ENCODE measurements around the gene SIRT6.
"Not testable (repeated sequence)": the region's sequence is repeated elsewhere in the genome, so short reads cannot be mapped to it uniquely, and the experiment has no call there.

The SIRT6 gene

DNA sequence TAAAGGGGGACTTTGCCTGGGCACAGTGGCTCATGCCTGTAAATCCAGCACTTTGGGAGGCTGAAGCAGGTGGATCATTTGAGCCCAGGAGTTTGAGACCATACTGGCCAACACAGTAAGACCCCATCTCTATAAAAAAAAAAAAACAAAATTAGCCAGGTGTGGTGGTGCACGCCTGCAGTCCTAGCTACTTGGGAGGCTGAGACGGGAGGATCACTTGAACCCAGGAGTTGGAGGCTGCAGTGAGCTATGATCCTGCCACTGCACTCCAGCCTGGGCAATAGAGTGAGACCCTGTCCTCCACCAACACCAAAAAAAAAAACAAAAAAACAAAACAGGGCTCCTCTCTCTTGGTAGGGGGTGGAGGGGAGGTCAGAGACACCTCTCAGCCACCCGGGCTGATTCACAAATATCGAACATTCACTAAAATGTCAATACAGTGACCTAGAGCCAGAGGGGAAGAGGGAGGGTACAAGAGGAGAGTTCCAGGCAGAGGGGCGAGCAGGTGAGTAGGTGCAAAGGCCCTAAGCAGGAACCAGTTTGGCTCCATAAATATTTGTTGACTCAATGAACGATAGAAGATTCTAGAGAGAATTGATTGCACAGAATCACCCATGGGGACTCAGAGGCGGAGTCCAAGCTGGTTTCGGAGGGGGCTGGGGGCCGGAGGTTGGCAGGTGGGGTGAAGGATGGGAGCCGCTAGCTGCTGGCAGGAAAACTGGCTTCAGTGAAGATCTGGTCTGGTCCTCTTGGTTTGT lies 29.9 kb downstream of the SIRT6 start:
- Histone ChIP-seq H3K9me3 (ENCODE audit: insufficient read depth, low read length) (no peaks in the 10 kb centered on the region), H3K36me3 (ENCODE audit: insufficient read depth, insufficient read length, low read length) (no peaks in the 10 kb centered on the region), H3K4me3 (ENCODE audit: insufficient read length, low read depth) (no peak overlapping the region), H3K27me3 (ENCODE audit: insufficient read depth, insufficient read length) (no peaks in the 10 kb centered on the region), H3K9ac (ENCODE audit: insufficient read length, low read depth) (no peak overlapping the region), H3K4me1 (ENCODE audit: insufficient read depth, insufficient read length) (peaks cover 3% of the 10 kb centered on the region)
- TF ChIP-seq ZNF274 (IDR thresholded peaks at IDR 0.05; ENCODE audit: low read depth, low read length) (no peak), SUZ12 (IDR thresholded peaks at IDR 0.05; ENCODE audit: extremely low read depth, insufficient read depth, insufficient read length) (no peak), YY1 (IDR thresholded peaks at IDR 0.05; ENCODE audit: insufficient read depth, insufficient read length) (no peak)
- no peak for DNase-seq (ENCODE audit: low read depth, low spot score)

DNA sequence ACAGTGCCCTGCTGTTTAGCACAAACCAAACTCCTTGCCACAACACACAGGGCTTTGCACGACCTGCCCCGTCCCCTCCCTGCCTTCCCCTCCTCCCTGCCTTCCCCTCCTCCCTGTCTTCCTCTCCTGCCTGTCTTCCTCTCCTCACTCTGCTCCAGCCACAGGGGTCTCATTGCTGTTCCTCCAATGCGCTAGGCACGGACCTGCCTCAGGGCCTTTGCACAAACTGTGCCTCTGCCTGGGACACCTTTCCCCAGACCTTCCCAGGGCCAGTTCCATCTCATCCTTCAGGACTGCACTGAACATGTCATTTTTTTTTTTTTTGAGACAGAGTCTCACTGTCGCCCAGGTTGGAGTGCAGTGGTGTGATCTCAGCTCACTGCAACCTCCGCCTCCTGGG lies 30.7 kb downstream of the SIRT6 start:
- Histone ChIP-seq H3K27me3 (ENCODE audit: insufficient read depth, insufficient read length) (no peaks in the 10 kb centered on the region), H3K4me1 (ENCODE audit: insufficient read depth, insufficient read length) (peaks cover 3% of the 10 kb centered on the region), H3K9ac (ENCODE audit: insufficient read length, low read depth) (no peak overlapping the region), H3K4me3 (ENCODE audit: insufficient read length, low read depth) (no peak overlapping the region), H3K9me3 (ENCODE audit: insufficient read depth, low read length) (no peaks in the 10 kb centered on the region), H3K36me3 (ENCODE audit: insufficient read depth, insufficient read length, low read length) (no peaks in the 10 kb centered on the region)
- DNase-seq (ENCODE audit: low read depth, low spot score) = no peak
- TF ChIP-seq ZNF274 (IDR thresholded peaks at IDR 0.05; ENCODE audit: low read depth, low read length) (no peak), YY1 (IDR thresholded peaks at IDR 0.05; ENCODE audit: insufficient read depth, insufficient read length) (no peak), SUZ12 (IDR thresholded peaks at IDR 0.05; ENCODE audit: extremely low read depth, insufficient read depth, insufficient read length) (no peak)

DNA sequence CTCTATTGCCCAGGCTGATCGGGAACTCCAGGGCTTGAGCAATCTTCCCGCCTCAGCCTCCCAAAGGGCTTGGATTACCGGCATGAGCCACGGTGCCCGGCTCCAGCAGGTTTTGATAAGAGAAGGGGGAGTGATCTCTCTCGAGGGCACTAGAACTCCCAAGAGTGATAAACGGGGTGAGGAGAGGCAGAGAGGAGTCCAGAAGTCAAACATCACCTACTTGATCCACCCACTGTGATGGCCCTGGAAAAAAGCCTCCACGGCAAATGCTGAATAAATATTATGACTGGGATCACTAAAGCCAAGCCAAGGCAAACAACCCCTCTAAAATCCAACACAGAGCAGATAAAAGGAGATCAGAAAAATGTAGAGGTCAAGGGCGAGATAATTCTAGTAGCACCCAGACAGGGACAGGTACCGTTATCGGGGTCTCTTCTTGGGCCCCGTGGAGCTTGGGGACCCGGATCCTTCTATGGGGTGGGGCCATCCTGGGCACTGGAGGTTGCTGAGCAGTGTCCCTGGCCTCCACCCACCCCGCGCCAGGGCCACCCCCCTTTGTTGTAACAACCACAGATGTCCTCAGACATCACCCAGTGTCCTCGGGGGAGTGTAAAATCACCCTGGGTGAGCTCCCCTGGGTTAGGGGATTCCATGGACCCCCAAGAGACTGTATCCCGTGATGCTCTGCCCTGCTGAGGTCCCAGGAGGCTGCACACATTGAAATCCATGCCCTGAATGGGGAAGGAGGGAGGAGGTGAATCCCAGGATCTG lies 32.7 kb downstream of the SIRT6 start:
- peaks cover 5% of the 10 kb centered on the region for H3K4me1 ChIP-seq (ENCODE audit: insufficient read depth, insufficient read length)
- no peaks in the 10 kb centered on the region for H3K9me3 ChIP-seq (ENCODE audit: insufficient read depth, low read length)
- H3K36me3 ChIP-seq (ENCODE audit: insufficient read depth, insufficient read length, low read length) = no peaks in the 10 kb centered on the region
- H3K4me3 ChIP-seq (ENCODE audit: insufficient read length, low read depth) = no peak overlapping the region
- H3K27me3 ChIP-seq (ENCODE audit: insufficient read depth, insufficient read length) = peaks cover 5% of the 10 kb centered on the region
- DNase-seq (ENCODE audit: low read depth, low spot score) = no peak
- H3K9ac ChIP-seq (ENCODE audit: insufficient read length, low read depth) = no peak overlapping the region
- TF ChIP-seq YY1 (IDR thresholded peaks at IDR 0.05; ENCODE audit: insufficient read depth, insufficient read length) (no peak), SUZ12 (IDR thresholded peaks at IDR 0.05; ENCODE audit: extremely low read depth, insufficient read depth, insufficient read length) (no peak), ZNF274 (IDR thresholded peaks at IDR 0.05; ENCODE audit: low read depth, low read length) (no peak)

DNA sequence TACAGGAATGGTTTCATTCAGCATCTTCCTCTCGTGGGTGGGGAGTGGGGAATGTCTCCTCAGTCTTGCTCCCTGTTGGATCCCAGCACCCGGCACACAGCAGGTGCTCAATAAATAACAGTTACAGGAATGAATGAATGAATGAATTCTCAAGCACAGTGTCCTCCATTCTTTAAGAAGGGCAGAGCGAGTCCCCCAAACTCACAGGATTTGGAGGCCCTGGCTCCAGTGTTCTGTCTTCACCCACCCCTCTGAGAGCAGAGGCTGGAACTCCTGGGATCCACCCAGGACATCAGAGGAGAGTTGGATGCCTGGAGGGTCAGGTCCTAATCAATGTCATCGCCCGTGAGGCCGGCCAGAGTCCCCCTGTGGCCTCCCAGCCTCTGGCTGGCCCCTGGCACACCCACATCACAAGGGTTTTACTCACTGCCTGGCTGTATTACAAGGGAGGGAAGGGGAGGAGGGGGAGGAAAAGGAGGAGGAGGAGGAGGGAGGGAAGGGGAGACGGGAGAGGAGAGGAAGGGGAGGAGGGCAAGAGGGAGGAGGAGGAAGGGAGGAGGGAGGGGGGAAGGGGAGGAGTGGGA lies 37.6 kb downstream of the SIRT6 start:
- H3K9ac ChIP-seq (ENCODE audit: insufficient read length, low read depth) = no peak overlapping the region
- DNase-seq (ENCODE audit: low read depth, low spot score) = no peak
- peaks cover 2% of the 10 kb centered on the region for H3K4me1 ChIP-seq (ENCODE audit: insufficient read depth, insufficient read length)
- TF ChIP-seq ZNF274 (IDR thresholded peaks at IDR 0.05; ENCODE audit: low read depth, low read length) (no peak), YY1 (IDR thresholded peaks at IDR 0.05; ENCODE audit: insufficient read depth, insufficient read length) (no peak), SUZ12 (IDR thresholded peaks at IDR 0.05; ENCODE audit: extremely low read depth, insufficient read depth, insufficient read length) (no peak)
- no peaks in the 10 kb centered on the region for H3K36me3 ChIP-seq (ENCODE audit: insufficient read depth, insufficient read length, low read length)
- no peak overlapping the region for H3K4me3 ChIP-seq (ENCODE audit: insufficient read length, low read depth)
- H3K9me3 ChIP-seq (ENCODE audit: insufficient read depth, low read length) = no peaks in the 10 kb centered on the region
- H3K27me3 ChIP-seq (ENCODE audit: insufficient read depth, insufficient read length) = peaks cover 5% of the 10 kb centered on the region

DNA sequence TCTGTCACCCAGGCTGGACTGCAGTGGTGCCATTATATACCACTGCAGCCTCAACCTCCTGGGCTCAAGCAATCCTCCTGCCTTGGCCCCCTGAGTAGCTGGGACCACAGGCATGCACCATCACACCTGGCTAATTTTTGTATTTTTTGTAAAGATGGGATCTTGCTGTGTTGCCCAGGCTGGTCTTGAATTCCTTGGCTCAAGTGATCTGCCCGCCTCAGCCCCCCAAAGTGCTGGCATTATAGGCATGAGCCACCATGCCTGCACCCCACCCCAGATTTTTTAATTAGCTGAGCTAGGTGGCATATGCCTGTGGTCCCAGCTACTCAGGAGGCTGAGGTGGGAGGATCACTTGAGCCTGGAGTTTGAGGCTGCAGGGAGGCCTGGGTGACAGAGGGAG lies 39.4 kb downstream of the SIRT6 start:
- not testable (repeated sequence) for H3K4me3 ChIP-seq (ENCODE audit: insufficient read length, low read depth); H3K4me1 ChIP-seq (ENCODE audit: insufficient read depth, insufficient read length); H3K9ac ChIP-seq (ENCODE audit: insufficient read length, low read depth); H3K9me3 ChIP-seq (ENCODE audit: insufficient read depth, low read length); H3K36me3 ChIP-seq (ENCODE audit: insufficient read depth, insufficient read length, low read length); H3K27me3 ChIP-seq (ENCODE audit: insufficient read depth, insufficient read length); DNase-seq (ENCODE audit: low read depth, low spot score)

DNA sequence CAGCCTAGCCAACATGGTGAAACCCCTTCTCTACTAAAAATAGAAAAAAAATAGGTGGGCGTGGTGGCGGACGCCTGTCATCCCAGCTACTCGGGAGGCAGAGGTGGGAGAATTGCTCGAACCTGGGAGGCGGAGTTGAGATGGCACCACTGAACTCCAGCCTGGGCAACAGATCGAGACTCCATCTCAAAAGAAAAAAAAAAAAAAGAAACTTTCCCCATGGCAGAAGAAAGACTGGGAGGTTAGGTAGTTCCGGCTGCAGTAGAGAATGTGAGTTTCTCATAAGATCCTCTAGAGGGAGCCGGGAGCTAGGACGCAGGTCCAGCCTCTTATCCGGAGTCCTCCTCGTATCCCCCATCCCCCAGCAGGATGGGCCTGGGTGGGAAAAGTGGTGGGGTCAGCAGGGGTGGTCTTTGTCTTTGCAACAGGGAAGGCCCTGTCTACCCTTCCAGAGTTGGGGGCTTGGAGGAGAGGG lies 42.1 kb downstream of the SIRT6 start:
- TF ChIP-seq YY1 (IDR thresholded peaks at IDR 0.05; ENCODE audit: insufficient read depth, insufficient read length) (no peak), SUZ12 (IDR thresholded peaks at IDR 0.05; ENCODE audit: extremely low read depth, insufficient read depth, insufficient read length) (no peak), ZNF274 (IDR thresholded peaks at IDR 0.05; ENCODE audit: low read depth, low read length) (no peak)
- H3K4me3 ChIP-seq (ENCODE audit: insufficient read length, low read depth) = no peak overlapping the region
- H3K36me3 ChIP-seq (ENCODE audit: insufficient read depth, insufficient read length, low read length) = no peaks in the 10 kb centered on the region
- no peak overlapping the region for H3K9ac ChIP-seq (ENCODE audit: insufficient read length, low read depth)
- no peaks in the 10 kb centered on the region for H3K9me3 ChIP-seq (ENCODE audit: insufficient read depth, low read length)
- no peaks in the 10 kb centered on the region for H3K27me3 ChIP-seq (ENCODE audit: insufficient read depth, insufficient read length)
- H3K4me1 ChIP-seq (ENCODE audit: insufficient read depth, insufficient read length) = no peaks in the 10 kb centered on the region
- DNase-seq (ENCODE audit: low read depth, low spot score) = peak; percentile 77

DNA sequence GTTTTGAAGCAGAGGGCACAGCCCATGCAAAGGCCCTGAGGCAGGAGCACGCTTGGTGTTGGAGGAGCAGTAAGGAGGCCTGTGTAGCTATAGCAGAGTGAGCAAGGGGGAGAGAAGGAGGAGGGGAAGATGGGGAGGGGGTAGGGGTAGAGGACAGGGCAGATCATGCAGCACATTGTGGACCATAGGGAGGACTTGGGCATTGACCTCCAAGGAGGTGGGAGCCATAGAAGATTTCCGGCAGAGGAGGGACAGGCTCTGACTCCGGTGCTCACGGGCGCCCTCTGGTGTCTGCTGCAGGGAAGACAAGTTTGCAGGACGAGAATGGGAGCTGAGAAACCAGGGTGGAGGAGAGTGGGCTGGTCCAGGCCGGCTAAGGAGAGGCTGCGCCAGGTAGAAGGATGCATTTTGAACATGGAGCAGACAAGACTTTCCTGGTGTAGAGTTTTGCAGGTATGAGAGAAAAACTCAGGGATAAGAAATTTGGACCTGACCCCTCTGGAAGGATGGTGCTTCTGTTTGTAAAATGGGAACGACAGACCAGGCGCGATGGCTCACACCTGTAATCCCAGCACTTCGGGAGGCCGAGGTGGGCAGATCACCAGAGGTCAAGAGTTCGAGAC lies 42.6 kb downstream of the SIRT6 start:
- Histone ChIP-seq H3K9ac (ENCODE audit: insufficient read length, low read depth) (no peak overlapping the region), H3K36me3 (ENCODE audit: insufficient read depth, insufficient read length, low read length) (no peaks in the 10 kb centered on the region), H3K27me3 (ENCODE audit: insufficient read depth, insufficient read length) (no peaks in the 10 kb centered on the region), H3K4me3 (ENCODE audit: insufficient read length, low read depth) (no peak overlapping the region), H3K9me3 (ENCODE audit: insufficient read depth, low read length) (no peaks in the 10 kb centered on the region), H3K4me1 (ENCODE audit: insufficient read depth, insufficient read length) (no peaks in the 10 kb centered on the region)
- DNase-seq (ENCODE audit: low read depth, low spot score) = peak; percentile 52
- TF ChIP-seq SUZ12 (IDR thresholded peaks at IDR 0.05; ENCODE audit: extremely low read depth, insufficient read depth, insufficient read length) (no peak), ZNF274 (IDR thresholded peaks at IDR 0.05; ENCODE audit: low read depth, low read length) (no peak), YY1 (IDR thresholded peaks at IDR 0.05; ENCODE audit: insufficient read depth, insufficient read length) (no peak)
